Measurements from ENCODE around the gene RGMB. TPM values are rescaled to one million over a fixed set of nuclear protein-coding genes. Genes with fewer than 3 reads are reported as not detected.

Gene RGMB
- total and polyA plus RNA-seq, 3 donors from 2014 or later, result 22.4 to 47.4 (median 41.2) TPM

GRCh38 chr5:98793223-98793622 lies 19.8 kb downstream of the RGMB start:
- WGBS, 2 donors, result 95 to 97% methylated on average over 14 of the region's 14 CpGs
- H3K27me3 ChIP-seq, result no peaks in the 10 kb centered on the region
- no peak overlapping the region for H3K27ac ChIP-seq
- no peak for TF ChIP-seq POLR2A (IDR thresholded peaks at IDR 0.05)
- no peak for TF ChIP-seq CTCF (IDR thresholded peaks at IDR 0.05)
- H3K4me3 ChIP-seq, result no peak overlapping the region
- H3K9me3 ChIP-seq, result no peaks in the 10 kb centered on the region
- no peak for DNase-seq
- intact Hi-C loops (cut with DNase I; ENCODE audit: low total_unique reads), result no loop called here
- no peaks in the 10 kb centered on the region for H3K4me1 ChIP-seq
- no peaks in the 10 kb centered on the region for H3K36me3 ChIP-seq (ENCODE audit: low read depth, missing control alignments)

- no peaks in the 10 kb centered on the region for H3K36me3 ChIP-seq (ENCODE audit: low read depth, missing control alignments)
- DNase-seq, result no peak
- no peak overlapping the region for H3K4me3 ChIP-seq
- no peaks in the 10 kb centered on the region for H3K9me3 ChIP-seq
- intact Hi-C loops (cut with DNase I; ENCODE audit: low total_unique reads), result no loop called here
- TF ChIP-seq CTCF (IDR thresholded peaks at IDR 0.05) (no peak), POLR2A (IDR thresholded peaks at IDR 0.05) (no peak)
- no peaks in the 10 kb centered on the region for H3K27me3 ChIP-seq
- H3K27ac ChIP-seq, result no peak overlapping the region
- WGBS, 2 donors, result 83 to 89% methylated on average over 7 of the region's 7 CpGs
- H3K4me1 ChIP-seq, result no peaks in the 10 kb centered on the region
Observed at GRCh38 chr5:98794001-98794400, 20.5 kb downstream of the RGMB start.

- Histone ChIP-seq H3K4me1 (no peaks in the 10 kb centered on the region), H3K36me3 (ENCODE audit: low read depth, missing control alignments) (no peaks in the 10 kb centered on the region), H3K9me3 (no peaks in the 10 kb centered on the region), H3K27ac (no peak overlapping the region), H3K4me3 (no peak overlapping the region), H3K27me3 (no peaks in the 10 kb centered on the region)
- no peak for DNase-seq
- intact Hi-C loops (cut with DNase I; ENCODE audit: low total_unique reads), result no loop called here
- no peak for TF ChIP-seq POLR2A (IDR thresholded peaks at IDR 0.05)
- TF ChIP-seq CTCF (IDR thresholded peaks at IDR 0.05), result no peak
- WGBS, 2 donors, result 77 to 78% methylated on average over 9 of the region's 9 CpGs
Observed at GRCh38 chr5:98794414-98795080, 21.1 kb downstream of the RGMB start.

GRCh38 chr5:98795243-98795642 lies 21.8 kb downstream of the RGMB start:
- Histone ChIP-seq H3K4me1 (no peaks in the 10 kb centered on the region), H3K27me3 (no peaks in the 10 kb centered on the region), H3K27ac (no peak overlapping the region), H3K4me3 (no peak overlapping the region), H3K36me3 (ENCODE audit: low read depth, missing control alignments) (no peaks in the 10 kb centered on the region), H3K9me3 (no peaks in the 10 kb centered on the region)
- DNase-seq, result no peak
- intact Hi-C loops (cut with DNase I; ENCODE audit: low total_unique reads), result no loop called here
- TF ChIP-seq CTCF (IDR thresholded peaks at IDR 0.05) (no peak), POLR2A (IDR thresholded peaks at IDR 0.05) (no peak)
- WGBS, 2 donors, result 82 to 90% methylated on average over 5 of the region's 5 CpGs
